ENCODE data around the gene NEDD9.

The NEDD9 gene

GRCh38 chr6:11136809-11137208 is 95.7 kb downstream of the NEDD9 start:
- Histone ChIP-seq H3K4me3 (ENCODE audit: low read length, poor library complexity, severe bottlenecking) (no peak overlapping the region), H3K9ac (ENCODE audit: low read depth, low read length, poor library complexity, severe bottlenecking) (no peak overlapping the region), H3K9me2 (replicated peaks; ENCODE audit: low read depth, low read length) (no peaks in the 10 kb centered on the region), H3K4me2 (ENCODE audit: low read depth, low read length, poor library complexity, severe bottlenecking) (no peak overlapping the region), H3K79me2 (ENCODE audit: insufficient read depth, low read length) (peaks cover 13% of the 10 kb centered on the region; the same call in 1 of the 2 replicates), H3K9me3 (ENCODE audit: insufficient read depth, low read depth, low read length) (no peaks in the 10 kb centered on the region), H3F3A (ENCODE audit: low read depth) (no peaks in the 10 kb centered on the region), H2AFZ (ENCODE audit: low read length) (no peak overlapping the region), H4K20me1 (ENCODE audit: insufficient read depth, low read length, poor library complexity, severe bottlenecking) (no peaks in the 10 kb centered on the region), H3K27me3 (ENCODE audit: insufficient read depth, low read length, poor library complexity, severe bottlenecking) (no peaks in the 10 kb centered on the region), H3K4me1 (ENCODE audit: insufficient read depth, low read length, poor library complexity, severe bottlenecking) (no peaks in the 10 kb centered on the region), H3K36me3 (ENCODE audit: insufficient read depth, low read length) (peaks cover 24% of the 10 kb centered on the region)
- TF ChIP-seq EZH2phosphoT487 (IDR thresholded peaks at IDR 0.05; ENCODE audit: borderline replicate concordance) (no peak), CTCF (conservative IDR thresholded peaks at IDR 0.05; ENCODE audit: low read length) (no peak)
